ENCODE results near the gene OSBPL5.

DNA sequence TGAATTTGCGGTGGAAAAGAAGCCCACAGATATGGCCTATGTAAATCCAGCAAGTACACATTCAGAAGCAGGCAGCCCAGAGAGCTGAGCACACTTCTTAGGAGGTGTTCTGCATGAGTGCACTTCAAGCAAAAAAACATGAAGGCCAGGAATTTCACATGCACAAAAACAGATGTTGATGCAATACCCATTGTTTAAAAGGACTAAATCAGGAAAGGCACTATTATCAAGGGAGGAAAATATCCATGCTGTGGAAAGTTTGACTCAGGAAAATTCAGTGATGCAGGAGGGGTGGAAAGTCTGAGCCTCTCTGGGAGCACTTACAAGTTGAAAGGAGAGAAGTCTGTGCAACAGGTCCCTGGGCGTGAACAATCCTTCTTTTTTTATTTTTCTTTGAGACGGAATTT lies 92.1 kb downstream of the OSBPL5 start:
- TF ChIP-seq CTCF (conservative IDR thresholded peaks at IDR 0.05; ENCODE audit: low read length) (no peak), EZH2phosphoT487 (IDR thresholded peaks at IDR 0.05; ENCODE audit: borderline replicate concordance) (no peak)

Measured in Loucy (cell line).